B cell (primary cell): ENCODE data around the gene GALM.

Experiments used
- EZH2 ChIP-seq: IDR thresholded peaks from 2 replicates; pipeline ENCODE4 v1.6.1; 2012; ENCODE audit warnings: borderline replicate concordance, low read depth, mild to moderate bottlenecking, moderate library complexity, low read length; ENCODE audit not compliant: insufficient read depth, poor library complexity, severe bottlenecking
- TF ChIP-seq, protein P1 (sequence below): fragments of 200-600 bp; IDR thresholded peaks from one replicate; pipeline ENCODE4 v1.8.0; 2022; ENCODE audit warnings: antibody characterized with exemption, mild to moderate bottlenecking

GRCh38 chr2:38676681-38677080, 10.8 kb downstream of the GALM start:
- TF ChIP-seq, protein P1, sequence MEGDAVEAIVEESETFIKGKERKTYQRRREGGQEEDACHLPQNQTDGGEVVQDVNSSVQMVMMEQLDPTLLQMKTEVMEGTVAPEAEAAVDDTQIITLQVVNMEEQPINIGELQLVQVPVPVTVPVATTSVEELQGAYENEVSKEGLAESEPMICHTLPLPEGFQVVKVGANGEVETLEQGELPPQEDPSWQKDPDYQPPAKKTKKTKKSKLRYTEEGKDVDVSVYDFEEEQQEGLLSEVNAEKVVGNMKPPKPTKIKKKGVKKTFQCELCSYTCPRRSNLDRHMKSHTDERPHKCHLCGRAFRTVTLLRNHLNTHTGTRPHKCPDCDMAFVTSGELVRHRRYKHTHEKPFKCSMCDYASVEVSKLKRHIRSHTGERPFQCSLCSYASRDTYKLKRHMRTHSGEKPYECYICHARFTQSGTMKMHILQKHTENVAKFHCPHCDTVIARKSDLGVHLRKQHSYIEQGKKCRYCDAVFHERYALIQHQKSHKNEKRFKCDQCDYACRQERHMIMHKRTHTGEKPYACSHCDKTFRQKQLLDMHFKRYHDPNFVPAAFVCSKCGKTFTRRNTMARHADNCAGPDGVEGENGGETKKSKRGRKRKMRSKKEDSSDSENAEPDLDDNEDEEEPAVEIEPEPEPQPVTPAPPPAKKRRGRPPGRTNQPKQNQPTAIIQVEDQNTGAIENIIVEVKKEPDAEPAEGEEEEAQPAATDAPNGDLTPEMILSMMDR, result no peak
- TF ChIP-seq EZH2, result no peak
